ENCODE results near the gene ST6GALNAC2.
"Not testable (repeated sequence)": the region's sequence is repeated elsewhere in the genome, so short reads cannot be mapped to it uniquely, and the experiment has no call there.

ST6GALNAC2 gene

GRCh38 chr17:76525513-76525833, 60.2 kb downstream of the ST6GALNAC2 start:
- not testable (repeated sequence) for DNase-seq

GRCh38 chr17:76524598-76525512, 60.8 kb downstream of the ST6GALNAC2 start:
- DNase-seq = no peak

GRCh38 chr17:76523084-76524037, 62.3 kb downstream of the ST6GALNAC2 start:
- DNase-seq = peak; percentile 87

- DNase-seq = not testable (repeated sequence)
Observed at GRCh38 chr17:76521683-76522082, 64.0 kb downstream of the ST6GALNAC2 start.

- no peak for DNase-seq
Observed at GRCh38 chr17:76521262-76521661, 64.4 kb downstream of the ST6GALNAC2 start.

GRCh38 chr17:76519048-76519966, 66.4 kb downstream of the ST6GALNAC2 start:
- DNase-seq = no peak

GRCh38 chr17:76517638-76518038, 68.0 kb downstream of the ST6GALNAC2 start:
- peak; percentile 21 for DNase-seq

Data from DMS53 (cell line).